Stimulated activated naive CD8-positive, alpha-beta T cell treated with anti-CD3 and anti-CD28 coated beads, Interleukin-15, Interleukin-2, amounts not matched to agents 100 ng/mL and 50 ng/mL, for 24 hours (primary cell): Measurements from ENCODE around the gene SORCS2.

Experiments
- H3K27ac Mint-ChIP-seq: one replicate; pipeline ENCODE4 v1.8.0; 2021; ENCODE audit warnings: mild to moderate bottlenecking, mixed read lengths
- H3K27me3 Mint-ChIP-seq: one replicate; pipeline ENCODE4 v1.8.0; 2021; ENCODE audit warnings: mixed read lengths
- H3K36me3 Mint-ChIP-seq: one replicate; pipeline ENCODE4 v1.8.0; 2021; ENCODE audit warnings: low read depth, mixed read lengths
- H3K4me1 Mint-ChIP-seq: one replicate; pipeline ENCODE4 v1.8.0; 2021; ENCODE audit warnings: low read depth, mixed read lengths
- H3K4me3 Mint-ChIP-seq: one replicate; pipeline ENCODE4 v1.8.0; 2021; ENCODE audit warnings: mild to moderate bottlenecking, mixed read lengths
- H3K9me3 Mint-ChIP-seq: one replicate; pipeline ENCODE4 v1.8.0; 2021; ENCODE audit warnings: mixed read lengths

The SORCS2 gene

GRCh38 chr4:7790999-7791398 is 598.7 kb downstream of the SORCS2 start:
- Mint-ChIP-seq H3K36me3 (peaks cover 16% of the 10 kb centered on the region), H3K27me3 (no peaks in the 10 kb centered on the region), H3K4me1 (no peaks in the 10 kb centered on the region), H3K27ac (no peak overlapping the region), H3K9me3 (no peaks in the 10 kb centered on the region), H3K4me3 (no peak overlapping the region)
